NCI-H510A (cell line): Measurements from ENCODE around the gene TP53I3.
"Not testable (repeated sequence)": the region's sequence is repeated elsewhere in the genome, so short reads cannot be mapped to it uniquely, and the experiment has no call there.

Source experiments
- DNase-seq: peaks from one replicate; lab custom pipeline; 2025; lab: John Stamatoyannopoulos, UW

Gene TP53I3

DNA sequence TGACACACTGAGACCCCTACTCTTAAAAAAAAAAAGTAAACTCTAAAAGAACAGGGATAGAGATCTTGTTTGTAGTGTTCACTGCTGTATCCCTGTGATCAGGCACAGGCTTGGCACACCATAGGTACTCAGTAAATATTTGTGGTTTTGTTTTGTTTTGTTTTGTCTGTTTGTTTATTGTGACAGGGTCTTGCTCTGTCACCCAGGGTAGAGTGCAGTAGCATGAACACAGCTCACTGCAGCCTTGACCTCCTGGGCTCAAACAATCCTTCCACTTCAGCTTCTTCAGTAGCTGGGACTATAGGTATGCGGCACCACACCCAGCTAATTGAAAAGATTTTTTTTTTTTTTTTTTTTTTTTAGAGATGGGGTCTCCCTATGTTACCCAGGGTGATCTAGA is 31.7 kb downstream of the TP53I3 start:
- no peak for DNase-seq

DNA sequence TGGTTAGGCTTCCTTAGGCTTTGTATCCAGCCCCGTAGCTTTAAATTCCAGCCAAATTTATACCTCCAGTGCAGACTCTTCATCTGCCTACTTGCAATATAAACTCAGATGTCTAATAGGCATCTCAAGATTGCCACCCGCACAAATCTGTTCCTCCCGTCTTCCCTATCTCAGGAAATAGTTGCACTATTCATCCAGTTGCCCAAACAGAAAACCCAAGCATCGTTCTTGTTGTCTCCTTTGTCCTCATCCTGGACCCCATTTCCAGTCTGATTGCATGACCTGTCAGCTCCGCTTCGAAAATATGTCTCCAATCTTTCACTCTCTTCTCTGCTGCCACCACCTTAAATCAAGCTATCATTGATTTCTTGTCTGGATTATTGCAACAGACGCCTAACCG is 32.8 kb downstream of the TP53I3 start:
- DNase-seq: no peak

DNA sequence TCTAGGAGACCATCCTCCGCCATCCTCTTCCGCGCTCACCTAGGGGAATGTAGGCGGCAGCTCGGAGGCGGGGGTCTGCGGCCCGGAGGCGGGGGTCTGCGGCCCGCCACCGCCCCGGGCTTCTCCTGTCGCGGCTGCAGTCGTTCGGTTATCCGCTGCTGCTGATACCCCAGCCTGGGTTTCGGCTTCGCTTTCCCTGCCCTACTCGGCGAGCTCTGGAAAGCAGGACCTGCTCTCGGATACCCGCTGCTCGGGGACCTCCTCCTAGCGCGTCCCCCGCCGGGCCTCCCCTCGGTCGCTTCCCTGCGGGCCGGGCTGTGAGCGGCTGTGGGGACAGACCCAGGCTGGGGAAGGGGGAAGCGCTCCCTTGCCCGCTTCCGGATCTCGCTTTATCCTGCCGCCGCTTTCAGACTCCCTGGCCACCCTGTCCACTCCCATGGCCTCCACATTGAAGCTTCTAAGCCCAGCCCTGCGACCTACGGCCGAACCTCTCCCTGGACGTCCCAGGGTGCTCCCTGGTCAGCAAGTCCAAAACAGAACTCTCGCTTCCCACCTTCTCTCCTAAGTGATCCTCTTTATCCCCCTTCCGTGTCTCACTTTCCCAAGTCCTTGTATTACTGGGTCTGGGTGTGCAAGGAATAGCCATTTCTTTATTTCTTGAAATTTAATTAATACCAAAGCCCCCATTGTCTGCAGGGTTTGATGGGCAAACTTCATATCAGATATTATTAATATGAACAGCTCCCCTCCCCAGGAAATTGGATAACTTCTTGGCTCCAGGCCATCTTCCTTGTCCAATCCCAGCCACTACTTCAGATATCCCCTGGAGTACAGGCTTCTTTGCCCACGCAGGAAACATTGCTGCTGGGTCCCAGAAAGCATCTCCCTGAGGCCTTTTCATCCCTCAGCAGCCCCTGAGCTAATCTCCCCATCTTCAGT is 34.3 kb downstream of the TP53I3 start:
- DNase-seq: no peak

DNA sequence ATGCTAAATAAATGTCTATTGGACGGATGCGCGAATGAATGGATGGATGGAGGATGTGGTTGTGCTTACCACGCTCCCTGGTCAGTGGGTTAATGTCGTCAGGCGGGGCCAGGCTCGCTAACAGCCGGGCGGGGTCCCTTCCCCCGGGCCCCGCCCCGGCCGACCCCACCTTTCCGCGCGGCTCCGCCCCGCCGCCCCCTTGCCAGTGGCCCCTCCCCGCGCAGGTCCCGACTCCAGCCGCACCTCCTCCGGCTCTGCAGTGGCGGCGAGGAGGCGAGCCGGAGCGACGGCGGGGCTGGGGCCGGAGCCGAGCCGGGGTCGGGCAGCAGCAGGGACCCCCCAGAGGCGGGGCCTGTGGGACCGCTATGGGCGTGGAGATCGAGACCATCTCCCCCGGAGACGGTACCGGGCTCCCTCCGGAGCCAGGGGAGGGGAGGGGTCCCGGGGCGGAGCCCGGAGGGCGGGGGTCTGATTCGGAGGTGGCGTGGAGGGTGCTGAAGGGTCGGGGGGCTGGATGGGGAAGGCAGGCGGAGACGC is 35.1 kb downstream of the TP53I3 start, which contains the start of gene FKBP1B:
Gene FKBP1B, plus strand, starts transcription at position 257 of the 537 bp plus-strand sequence. Its CDS starts 109 bp downstream, at position 366.
- DNase-seq: peak; percentile 75

DNA sequence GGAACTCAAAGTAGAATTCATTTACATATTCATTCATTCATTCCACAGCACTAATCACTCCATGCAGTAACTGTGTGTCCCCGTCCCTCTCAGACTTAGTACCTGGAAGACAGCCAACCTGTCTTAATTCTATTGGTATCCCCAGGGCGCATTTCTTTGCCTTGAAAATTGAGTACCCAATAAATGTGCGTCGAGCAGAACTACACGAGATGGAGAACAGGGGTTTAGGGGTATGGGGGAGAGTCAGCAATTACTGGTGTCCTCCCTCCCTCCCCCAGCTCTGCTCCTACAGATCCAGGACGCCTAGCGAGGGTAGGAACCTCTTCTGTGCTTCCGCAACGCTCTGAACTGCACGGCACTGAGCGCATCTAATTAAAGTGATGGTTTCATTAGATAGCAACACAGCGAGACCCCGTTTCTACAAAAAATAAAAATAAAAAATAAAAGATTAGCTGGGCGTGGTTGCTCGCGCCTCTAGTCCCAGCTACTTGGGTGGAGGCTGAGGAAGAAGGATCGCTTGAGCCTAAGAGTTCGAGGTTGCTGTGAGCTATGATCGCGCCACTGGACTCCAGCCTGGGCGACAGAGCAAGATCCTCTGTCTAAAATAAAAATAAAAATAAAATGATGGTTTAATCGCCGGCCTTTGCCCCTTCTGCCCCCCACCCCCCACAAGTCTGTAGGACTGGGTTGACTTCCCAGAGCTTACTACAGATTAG is 35.7 kb downstream of the TP53I3 start:
- no peak for DNase-seq

DNA sequence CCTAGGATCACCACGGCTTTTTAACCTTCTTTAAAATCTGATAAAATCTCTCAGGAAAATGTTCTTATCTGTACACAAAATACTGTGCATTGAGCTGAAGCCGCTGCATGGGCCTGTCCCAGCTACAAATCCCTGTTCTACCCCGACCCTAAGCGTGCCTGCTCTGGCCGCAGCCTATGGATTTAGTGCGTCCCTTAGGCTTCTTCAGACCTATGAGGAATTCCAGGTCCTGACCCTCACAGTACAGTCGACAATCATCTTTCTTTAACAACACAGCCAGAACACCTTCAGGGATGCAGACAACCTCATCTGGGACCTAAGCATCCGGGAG is 37.0 kb downstream of the TP53I3 start:
- no peak for DNase-seq

DNA sequence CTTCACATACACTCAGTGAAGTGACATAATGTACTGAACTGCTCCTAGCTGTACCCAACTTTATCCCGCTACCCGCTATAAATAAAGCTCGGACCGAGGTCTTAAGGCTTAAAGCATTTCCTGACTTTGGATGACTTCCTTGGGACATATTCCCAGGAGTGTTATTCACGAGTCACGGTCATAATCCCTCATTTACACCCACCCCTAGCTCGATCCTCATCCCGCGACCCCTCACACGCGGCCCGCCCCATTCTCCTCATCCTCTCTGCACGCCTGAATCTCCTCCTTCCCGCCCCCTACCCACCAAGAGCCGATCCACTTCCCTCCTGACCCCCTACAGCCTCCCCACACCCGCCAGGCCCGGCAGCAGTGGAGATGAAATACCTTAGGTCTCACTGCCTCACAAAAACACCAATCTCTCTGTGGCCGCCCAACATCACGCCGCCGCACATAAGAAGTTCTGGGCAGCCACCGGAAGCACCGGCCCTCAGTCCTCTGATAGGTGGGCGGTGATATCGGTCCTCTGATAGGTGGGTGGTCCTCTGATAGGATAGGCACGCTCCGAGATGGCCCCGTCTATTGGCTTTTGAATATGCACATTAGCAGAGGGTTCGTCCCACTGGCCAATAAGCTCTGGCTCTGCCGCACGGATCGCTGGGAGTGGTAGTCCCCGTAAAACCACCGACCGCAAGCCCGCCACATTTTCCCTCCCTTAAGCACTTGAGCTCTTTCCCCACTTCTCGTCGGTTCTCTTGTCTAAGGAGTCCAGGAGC is 37.5 kb downstream of the TP53I3 start, which contains the start of gene WDCP:
Gene WDCP, minus strand, starts transcription at position 462 of the 773 bp plus-strand sequence. CDS start 7,897 bp downstream, outside the sequence.
- peak; percentile 96 for DNase-seq

DNA sequence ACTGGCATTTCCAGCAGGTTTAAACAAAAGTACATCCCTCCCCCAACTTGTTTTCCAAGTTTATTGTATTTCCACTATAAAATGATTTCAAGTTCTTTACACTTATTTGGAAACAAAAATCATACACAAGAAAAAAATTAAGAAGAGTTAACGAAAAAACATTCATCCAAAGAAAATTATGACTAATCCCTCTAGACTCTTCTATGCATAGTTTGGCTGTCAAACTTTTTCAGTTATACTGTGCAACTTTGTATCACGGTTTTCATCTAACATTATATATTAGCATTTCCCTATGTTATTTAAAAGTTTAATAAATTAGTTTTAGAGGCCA is 38.1 kb downstream of the TP53I3 start:
- DNase-seq: no peak

DNA sequence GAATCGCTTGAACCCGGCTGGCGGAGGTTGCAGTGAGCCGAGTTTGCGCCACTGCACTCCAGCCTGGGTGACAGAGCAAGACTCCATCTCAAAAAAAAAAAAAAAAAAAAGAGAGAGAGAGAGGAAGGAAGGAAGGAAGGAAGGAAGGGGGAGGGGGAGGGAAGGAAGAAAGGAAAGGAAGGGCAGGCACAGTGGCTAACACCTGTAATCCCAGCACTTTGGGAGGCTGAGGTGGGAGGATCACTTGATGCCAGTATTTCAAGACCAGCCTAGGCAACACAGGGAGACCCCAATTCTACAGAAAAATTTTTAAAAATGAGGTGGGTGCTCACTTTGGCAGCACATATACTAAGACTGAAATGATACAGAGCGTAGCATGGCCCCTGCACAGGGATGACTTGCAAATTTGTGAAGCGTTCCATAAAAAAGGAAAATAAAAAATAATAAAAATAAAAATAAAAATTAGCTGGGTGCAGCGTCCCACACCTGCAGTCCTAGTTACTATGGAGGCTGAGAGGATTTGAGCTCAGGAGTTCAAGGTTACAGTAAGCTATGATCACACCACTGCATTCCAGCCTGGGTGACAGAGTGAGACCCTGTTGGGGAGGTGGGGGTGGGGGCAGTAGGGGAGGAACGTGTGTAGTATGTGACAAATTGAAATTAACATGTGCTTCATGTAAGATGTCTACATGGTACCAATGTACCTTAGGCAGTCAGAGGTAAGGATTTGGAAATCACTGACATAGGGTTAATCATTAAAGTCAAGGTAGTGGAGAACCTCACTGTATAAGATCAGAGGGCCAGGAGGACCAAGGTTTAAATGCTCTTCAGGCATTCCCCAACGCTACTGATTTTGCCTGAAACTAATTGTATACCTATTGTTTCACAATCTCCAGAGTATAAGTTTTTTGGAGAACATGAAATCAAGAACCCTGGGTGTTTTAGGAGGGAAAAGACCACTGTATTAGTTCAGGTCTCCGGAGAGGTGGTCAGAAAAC is 38.8 kb downstream of the TP53I3 start:
- DNase-seq: no peak

DNA sequence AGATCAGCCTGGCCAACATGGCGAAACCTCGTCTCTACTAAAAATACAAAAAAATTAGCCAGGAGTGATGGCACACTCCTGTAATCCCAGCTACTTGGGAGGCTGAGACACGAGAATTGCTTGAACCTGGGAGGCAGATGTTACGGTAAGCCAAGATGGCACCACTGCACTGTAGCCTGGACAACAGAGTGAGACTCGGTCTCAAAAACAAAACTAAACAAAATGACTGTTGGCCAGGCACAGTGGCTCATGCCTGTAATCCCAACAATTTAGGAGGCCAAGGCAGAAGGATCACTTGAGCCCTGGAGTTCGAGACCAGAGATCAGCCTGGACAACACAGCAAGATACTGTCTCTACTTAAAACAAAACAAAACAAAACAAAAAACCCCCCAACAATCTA is 41.5 kb downstream of the TP53I3 start:
- not testable (repeated sequence) for DNase-seq

DNA sequence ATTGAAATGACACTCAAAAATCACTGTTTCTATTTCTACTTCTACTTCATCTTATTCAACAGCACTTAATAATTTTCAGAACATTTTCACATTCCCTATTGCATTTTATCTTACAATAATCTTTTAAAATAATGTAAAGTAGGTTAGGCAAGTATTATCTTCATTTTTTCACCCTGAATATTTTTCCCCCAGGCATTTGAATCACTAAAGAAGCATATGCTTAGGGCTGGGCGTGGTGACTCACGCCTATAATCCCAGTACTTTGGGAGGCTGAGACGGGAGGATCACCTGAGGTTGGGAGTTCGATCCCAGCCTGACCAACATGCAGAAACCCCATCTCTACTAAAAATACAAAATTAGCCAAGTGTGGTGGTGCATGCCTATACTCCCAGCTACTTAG is 44.1 kb downstream of the TP53I3 start:
- no peak for DNase-seq

DNA sequence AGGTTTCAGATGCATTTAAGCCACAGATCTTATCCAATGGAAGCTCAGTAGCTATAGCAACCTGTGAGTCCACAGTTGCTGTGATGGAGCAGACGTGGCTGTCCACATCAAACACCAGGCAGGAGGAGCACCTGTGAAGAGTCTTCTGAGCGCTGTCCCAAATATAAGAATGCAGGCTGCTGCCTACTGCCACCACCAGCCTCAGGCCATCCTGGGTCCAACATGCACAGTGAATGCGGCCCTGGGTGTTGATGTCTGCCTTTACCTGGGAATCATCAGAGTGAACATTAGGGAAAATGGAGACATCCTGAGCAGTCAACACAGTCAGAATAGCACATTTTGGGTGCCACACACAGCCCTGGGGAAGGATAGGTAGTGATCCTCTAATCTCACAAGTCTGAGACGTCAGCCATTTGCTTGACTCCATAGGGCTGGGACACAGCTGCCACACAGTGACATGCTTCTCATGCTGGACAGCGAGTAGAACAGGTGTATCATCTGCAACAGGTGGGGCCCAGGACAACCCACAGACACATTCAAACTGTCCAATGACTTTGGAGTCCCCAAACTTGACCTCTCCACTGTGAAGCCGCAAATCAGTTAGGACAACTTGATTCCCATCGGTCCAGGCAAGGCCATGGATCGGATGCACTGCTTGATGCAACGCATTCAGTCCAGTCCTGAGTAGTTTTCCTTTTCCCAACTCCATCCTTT is 45.7 kb downstream of the TP53I3 start:
- no peak for DNase-seq
